GM08714 (cell line): ENCODE measurements around the gene GSN.
A peak's percentile ranks its signal among the peaks of the same experiment; 100 is the strongest.

ENCODE experiments used
- H3K4me3 ChIP-seq: fragments of 200-500 bp; sonication (Bioruptor generic); 2 replicates; pipeline ENCODE4 v1.5.1; 2014; ENCODE audit warnings: mild to moderate bottlenecking, low read length, inconsistent platforms
- ZNF274 ChIP-seq: IDR thresholded peaks from 2 replicates; pipeline ENCODE4 v1.6.1; 2012; ENCODE audit warnings: mild to moderate bottlenecking, low read depth, low read length

GSN gene

DNA sequence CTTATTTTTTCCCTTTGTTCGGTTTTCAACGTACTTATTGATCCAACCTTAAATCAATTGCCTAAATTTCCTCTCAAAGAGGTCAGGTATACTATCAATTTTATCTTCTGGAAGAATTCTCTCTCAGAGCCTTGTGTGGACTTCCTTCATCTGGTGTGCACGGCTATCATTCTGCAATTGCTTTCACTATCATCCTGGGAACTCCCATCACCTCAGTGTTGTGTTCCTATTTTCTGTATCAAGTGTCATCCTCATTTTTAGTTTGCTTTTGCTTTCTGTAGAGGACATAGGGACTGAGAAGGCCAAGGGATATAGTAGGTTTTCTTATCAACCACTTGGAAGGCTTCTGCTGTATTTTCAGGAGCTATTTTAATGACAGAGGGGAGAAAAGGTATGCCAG, 90.8 kb downstream of the GSN start:
- peak overlapping the region; percentile 41 for H3K4me3 ChIP-seq
- TF ChIP-seq ZNF274: no peak

- TF ChIP-seq ZNF274: no peak
- H3K4me3 ChIP-seq: no peak overlapping the region
Measured at GRCh38 chr9:121359351-121360294, 91.7 kb downstream of the GSN start.

DNA sequence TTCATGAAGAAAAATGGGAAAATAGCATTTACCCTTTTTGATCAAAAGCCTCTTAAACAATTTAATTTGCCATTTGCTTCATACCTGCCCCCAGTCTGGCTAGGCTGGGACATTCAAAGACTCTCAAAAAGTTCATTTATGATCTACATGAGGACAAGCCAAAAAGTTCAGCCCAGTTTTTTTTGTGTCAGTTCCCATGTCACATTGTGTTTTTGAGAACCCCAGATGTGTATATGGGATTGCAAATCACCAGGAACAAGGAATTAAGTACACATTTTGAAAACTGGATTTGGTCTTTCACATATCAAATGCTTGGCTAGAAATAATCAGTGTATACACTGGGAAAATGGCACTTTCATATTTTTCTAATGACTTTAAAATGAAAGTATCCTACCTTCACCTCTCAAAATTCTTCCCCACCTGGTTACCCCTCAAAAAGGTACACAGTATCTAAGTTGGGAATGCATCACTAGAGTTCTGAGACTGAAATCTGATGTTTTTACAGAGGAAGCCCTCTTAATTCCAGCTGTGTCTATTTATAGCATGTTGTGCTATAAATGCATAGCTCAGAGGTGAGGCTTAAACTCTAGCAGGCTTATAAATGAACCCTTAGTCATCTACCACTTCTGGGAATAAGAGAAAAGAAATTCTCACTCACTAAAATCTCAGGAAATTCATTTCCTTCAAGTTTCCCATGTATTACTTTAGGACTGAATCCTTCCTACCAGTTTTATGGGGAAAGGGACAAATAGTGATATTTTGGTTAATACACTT, 92.8 kb downstream of the GSN start:
- no peak for TF ChIP-seq ZNF274
- H3K4me3 ChIP-seq: no peak overlapping the region

- no peak overlapping the region for H3K4me3 ChIP-seq
- TF ChIP-seq ZNF274: no peak
Measured at GRCh38 chr9:121362813-121363621, 95.1 kb downstream of the GSN start.

DNA sequence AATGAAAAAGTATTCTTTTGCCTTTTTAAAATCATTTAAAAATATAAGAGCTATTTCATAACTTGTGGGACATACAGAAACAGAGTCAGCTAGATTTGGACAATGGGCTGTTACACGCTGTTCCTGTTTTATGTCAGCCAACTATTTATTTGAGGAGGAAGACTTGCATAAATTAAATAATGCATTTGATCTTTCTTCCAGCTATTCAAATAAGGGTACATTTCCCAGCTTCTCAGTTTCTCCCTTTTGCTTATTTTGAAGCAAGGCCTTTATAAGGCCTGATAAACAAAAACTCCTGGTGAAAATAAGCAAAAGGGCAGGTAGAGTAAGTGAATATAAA, 95.6 kb downstream of the GSN start:
- H3K4me3 ChIP-seq: no peak overlapping the region
- TF ChIP-seq ZNF274: no peak

DNA sequence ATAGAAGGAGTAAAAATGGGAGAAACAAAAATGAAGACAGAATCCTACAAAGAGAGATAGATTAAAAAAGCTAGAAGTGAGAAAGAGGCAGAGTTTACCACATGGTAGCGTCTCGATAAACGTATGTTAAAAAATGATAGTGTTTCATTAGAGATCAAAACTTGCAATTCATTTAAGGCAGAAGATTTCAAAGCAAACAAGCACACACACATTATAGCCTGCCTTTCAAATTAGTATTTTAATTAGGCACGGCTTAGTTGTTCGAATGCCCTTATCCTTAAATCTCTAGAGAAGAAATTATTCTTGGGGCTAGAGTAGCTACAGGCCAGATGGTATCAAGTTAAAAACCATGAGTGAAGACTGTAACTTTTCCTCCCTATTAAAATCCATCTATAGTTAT, 96.1 kb downstream of the GSN start:
- TF ChIP-seq ZNF274: no peak
- H3K4me3 ChIP-seq: no peak overlapping the region

- no peak overlapping the region for H3K4me3 ChIP-seq
- TF ChIP-seq ZNF274: no peak
Measured at GRCh38 chr9:121364886-121365285, 96.9 kb downstream of the GSN start.

GRCh38 chr9:121365564-121365963, 97.6 kb downstream of the GSN start:
- no peak overlapping the region for H3K4me3 ChIP-seq
- no peak for TF ChIP-seq ZNF274

DNA sequence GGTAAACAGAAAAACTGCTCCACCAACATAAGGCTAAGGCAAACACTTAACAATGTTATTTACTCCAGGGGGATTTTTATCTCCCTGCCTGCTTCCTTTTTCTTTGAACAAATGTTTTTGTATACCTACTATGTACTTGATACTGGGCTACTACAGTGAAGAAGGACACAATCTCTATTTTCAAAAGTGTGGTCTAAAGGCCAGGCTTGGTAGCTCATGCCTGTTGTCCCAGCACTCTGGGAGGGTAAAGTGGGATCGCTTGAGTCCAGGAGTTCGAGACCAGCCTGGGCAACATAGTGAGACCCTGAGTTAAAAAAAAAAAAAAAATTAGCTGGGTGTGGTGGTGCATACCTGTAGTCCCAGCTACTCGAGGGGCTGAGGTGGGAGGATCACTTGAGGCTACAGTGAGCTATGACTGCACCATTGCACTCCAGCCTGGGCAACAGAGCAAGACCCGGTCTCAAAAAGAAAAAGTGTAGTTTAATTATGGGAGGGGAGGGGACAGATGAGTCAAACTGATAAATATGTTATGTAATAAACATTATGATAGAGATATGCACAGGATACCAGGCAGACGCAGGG, 98.7 kb downstream of the GSN start:
- no peak overlapping the region for H3K4me3 ChIP-seq
- no peak for TF ChIP-seq ZNF274

DNA sequence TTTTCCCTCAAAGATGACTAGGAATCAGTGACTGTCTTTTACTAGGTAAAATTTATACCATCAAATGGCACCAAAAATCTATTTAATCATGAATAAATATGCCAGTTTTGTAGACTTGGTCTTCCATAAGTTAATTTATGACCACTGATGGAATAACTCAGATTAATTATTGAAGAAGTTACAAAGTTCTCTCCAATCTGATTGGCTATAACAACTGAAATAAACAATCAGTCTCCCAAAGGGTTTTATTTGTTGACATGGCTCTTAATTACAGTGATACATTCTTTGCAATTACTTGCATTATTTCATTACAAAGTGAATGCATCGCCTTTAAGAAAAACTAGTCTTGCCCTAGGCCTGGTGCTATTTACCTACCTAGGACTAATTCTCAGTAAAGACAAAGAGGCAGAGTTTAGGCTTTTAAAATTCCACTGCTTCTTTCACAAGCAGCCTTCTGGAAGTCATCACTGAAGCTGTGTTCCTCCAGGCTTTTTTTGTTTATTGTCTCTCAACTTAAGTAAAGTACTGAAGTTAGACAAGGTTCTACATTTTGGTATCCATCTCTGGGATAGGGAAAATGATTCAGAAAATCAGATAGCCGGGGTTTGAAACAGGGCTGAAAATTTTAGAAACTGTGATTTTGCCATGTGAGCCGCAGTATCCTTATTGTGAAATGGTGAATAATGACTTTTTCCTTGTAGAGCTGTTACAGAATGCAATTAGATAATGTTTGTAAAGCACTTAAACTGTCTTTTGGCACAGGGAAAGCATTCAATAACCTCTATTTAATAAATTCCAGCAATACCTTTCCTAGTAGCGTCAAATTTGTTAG, 99.6 kb downstream of the GSN start:
- no peak for TF ChIP-seq ZNF274
- no peak overlapping the region for H3K4me3 ChIP-seq

- no peak for TF ChIP-seq ZNF274
- no peak overlapping the region for H3K4me3 ChIP-seq
Measured at GRCh38 chr9:121368138-121368522, 100.2 kb downstream of the GSN start.

- peak overlapping the region; percentile 76; the same call in 1 of the 2 replicates for H3K4me3 ChIP-seq
- TF ChIP-seq ZNF274: no peak
Measured at GRCh38 chr9:121368745-121369144, 100.8 kb downstream of the GSN start.

- H3K4me3 ChIP-seq: peak within 1 kb of the TSS; percentile 76
- TF ChIP-seq ZNF274: no peak
Measured at GRCh38 chr9:121369595-121370265, 101.8 kb downstream of the GSN start, which contains the start of gene STOM. Gene STOM, minus strand, starts transcription at chr9:121370250. Its CDS starts 63 bp downstream, at chr9:121370187.
